ENCODE data around the gene DIP2C. TPM values are rescaled to one million over a fixed set of nuclear protein-coding genes. Genes with fewer than 3 reads are reported as not detected.

Gene DIP2C
- total RNA-seq, 1 donor from 2014 or later: 10.1 TPM

DNA sequence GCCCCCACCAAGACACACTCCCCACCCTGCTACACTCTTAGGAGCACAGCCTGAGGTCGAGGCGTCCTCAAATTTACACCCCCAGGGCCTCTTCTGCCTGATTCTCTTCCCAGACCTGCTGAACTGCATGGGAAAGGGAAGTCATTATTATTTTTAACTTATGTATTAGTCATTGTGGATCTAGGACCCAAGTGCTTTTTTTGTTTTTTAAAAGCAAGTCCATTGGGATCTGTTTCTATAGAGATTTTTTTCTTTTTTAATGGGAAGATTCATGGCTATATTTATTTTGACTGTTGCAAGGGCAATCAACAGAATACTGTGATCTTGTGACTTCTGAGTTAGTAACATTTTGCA, 350.5 kb downstream of the DIP2C start:
- H3K79me2 ChIP-seq (ENCODE audit: low read depth): no peaks in the 10 kb centered on the region
- Mint-ChIP-seq H3K4me1 (no peaks in the 10 kb centered on the region), H3K27ac (peak overlapping the region; percentile 33), H3K9me3 (no peaks in the 10 kb centered on the region), H3K36me3 (peaks cover 24% of the 10 kb centered on the region), H3K27me3 (ENCODE audit: insufficient read depth, low read depth) (peaks cover 5% of the 10 kb centered on the region), H3K4me3 (no peak overlapping the region)
- no peak for DNase-seq (ENCODE audit: low spot score)
- H4K20me1 ChIP-seq (ENCODE audit: low read depth): no peaks in the 10 kb centered on the region
- H3K4me3 ChIP-seq: no peak overlapping the region
- H2AFZ ChIP-seq (replicated peaks): no peak overlapping the region
- H3F3A ChIP-seq (ENCODE audit: low read depth): peaks cover 3% of the 10 kb centered on the region
- H3K36me3 ChIP-seq: no peaks in the 10 kb centered on the region
- H3K9ac ChIP-seq: no peak overlapping the region
- no peaks in the 10 kb centered on the region for H3K4me1 ChIP-seq
- H3K4me2 ChIP-seq: no peak overlapping the region
- no peak overlapping the region for H3K27ac ChIP-seq
- TF ChIP-seq, protein P1, sequence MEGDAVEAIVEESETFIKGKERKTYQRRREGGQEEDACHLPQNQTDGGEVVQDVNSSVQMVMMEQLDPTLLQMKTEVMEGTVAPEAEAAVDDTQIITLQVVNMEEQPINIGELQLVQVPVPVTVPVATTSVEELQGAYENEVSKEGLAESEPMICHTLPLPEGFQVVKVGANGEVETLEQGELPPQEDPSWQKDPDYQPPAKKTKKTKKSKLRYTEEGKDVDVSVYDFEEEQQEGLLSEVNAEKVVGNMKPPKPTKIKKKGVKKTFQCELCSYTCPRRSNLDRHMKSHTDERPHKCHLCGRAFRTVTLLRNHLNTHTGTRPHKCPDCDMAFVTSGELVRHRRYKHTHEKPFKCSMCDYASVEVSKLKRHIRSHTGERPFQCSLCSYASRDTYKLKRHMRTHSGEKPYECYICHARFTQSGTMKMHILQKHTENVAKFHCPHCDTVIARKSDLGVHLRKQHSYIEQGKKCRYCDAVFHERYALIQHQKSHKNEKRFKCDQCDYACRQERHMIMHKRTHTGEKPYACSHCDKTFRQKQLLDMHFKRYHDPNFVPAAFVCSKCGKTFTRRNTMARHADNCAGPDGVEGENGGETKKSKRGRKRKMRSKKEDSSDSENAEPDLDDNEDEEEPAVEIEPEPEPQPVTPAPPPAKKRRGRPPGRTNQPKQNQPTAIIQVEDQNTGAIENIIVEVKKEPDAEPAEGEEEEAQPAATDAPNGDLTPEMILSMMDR (IDR thresholded peaks at IDR 0.05): no peak
- TF ChIP-seq EZH2phosphoT487 (IDR thresholded peaks at IDR 0.05) (no peak), EZH2 (IDR thresholded peaks at IDR 0.05) (no peak)
- H3K9me3 ChIP-seq (ENCODE audit: low read depth): no peaks in the 10 kb centered on the region
- H3K27me3 ChIP-seq: no peaks in the 10 kb centered on the region

DNA sequence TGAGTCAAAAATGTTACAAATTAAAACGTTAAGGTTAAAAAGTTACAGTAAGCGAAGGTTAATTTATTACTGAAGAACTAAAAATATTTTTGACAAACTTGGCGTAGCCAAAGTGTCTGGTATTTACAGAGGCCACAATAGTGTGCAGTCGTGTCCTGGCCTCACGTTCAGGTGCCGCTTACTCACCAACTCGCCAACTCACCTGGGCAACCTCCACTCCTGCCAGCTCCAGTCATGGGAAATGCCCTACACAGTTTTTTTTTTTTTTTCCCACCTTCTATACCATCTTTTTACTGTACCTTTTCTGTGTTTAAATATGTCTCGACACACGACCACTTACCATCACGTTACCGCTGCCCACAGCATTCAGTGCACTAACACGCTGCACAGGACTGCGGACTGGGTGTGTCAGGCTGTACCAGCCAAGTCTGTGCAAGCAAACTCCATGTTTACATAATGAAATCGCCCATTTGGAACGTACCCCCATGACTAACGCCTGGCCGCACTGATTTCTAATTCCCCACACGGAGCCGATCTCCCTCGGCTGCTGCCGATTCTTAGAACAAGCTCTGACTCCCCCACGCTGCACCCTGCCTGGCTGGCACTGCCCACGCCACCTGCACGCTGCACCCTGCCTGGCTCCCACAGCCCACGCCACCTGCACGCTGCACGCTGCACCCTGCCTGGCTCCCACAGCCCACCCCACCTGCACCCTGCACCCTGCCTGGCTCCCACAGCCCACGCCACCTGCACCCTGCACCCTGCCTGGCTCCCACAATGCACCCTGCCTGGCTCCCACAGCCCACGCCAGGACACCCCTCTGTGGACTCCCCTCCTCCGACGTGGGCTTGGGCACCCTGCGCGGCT, 351.1 kb downstream of the DIP2C start:
- Histone ChIP-seq H3K9ac (no peak overlapping the region), H3K4me1 (no peaks in the 10 kb centered on the region), H3K79me2 (ENCODE audit: low read depth) (no peaks in the 10 kb centered on the region), H3K9me3 (ENCODE audit: low read depth) (no peaks in the 10 kb centered on the region), H3K4me3 (no peak overlapping the region), H2AFZ (replicated peaks) (no peak overlapping the region), H4K20me1 (ENCODE audit: low read depth) (no peaks in the 10 kb centered on the region), H3K27me3 (no peaks in the 10 kb centered on the region), H3K36me3 (no peaks in the 10 kb centered on the region), H3F3A (ENCODE audit: low read depth) (peaks cover 3% of the 10 kb centered on the region), H3K27ac (no peak overlapping the region), H3K4me2 (no peak overlapping the region)
- H3K9me3 Mint-ChIP-seq: no peaks in the 10 kb centered on the region
- H3K27me3 Mint-ChIP-seq (ENCODE audit: insufficient read depth, low read depth): peaks cover 5% of the 10 kb centered on the region
- peaks cover 24% of the 10 kb centered on the region for H3K36me3 Mint-ChIP-seq
- TF ChIP-seq EZH2phosphoT487 (IDR thresholded peaks at IDR 0.05) (no peak), EZH2 (IDR thresholded peaks at IDR 0.05) (no peak)
- TF ChIP-seq, protein P1 (IDR thresholded peaks at IDR 0.05): no peak
- DNase-seq (ENCODE audit: low spot score): no peak
- peak overlapping the region; percentile 33 for H3K27ac Mint-ChIP-seq
- no peaks in the 10 kb centered on the region for H3K4me1 Mint-ChIP-seq
- no peak overlapping the region for H3K4me3 Mint-ChIP-seq

GRCh38 chr10:336247-336646, 353.2 kb downstream of the DIP2C start:
- Mint-ChIP-seq H3K4me3 (no peak overlapping the region), H3K27me3 (ENCODE audit: insufficient read depth, low read depth) (peaks cover 5% of the 10 kb centered on the region), H3K4me1 (no peaks in the 10 kb centered on the region), H3K9me3 (no peaks in the 10 kb centered on the region), H3K27ac (no peak overlapping the region), H3K36me3 (peaks cover 24% of the 10 kb centered on the region)
- no peak for TF ChIP-seq EZH2 (IDR thresholded peaks at IDR 0.05)
- no peak for TF ChIP-seq EZH2phosphoT487 (IDR thresholded peaks at IDR 0.05)
- TF ChIP-seq, protein P1 (IDR thresholded peaks at IDR 0.05): no peak
- no peak overlapping the region for H3K4me2 ChIP-seq
- no peak overlapping the region for H3K4me3 ChIP-seq
- no peaks in the 10 kb centered on the region for H4K20me1 ChIP-seq (ENCODE audit: low read depth)
- H3K27me3 ChIP-seq: no peaks in the 10 kb centered on the region
- H2AFZ ChIP-seq (replicated peaks): no peak overlapping the region
- H3F3A ChIP-seq (ENCODE audit: low read depth): peaks cover 3% of the 10 kb centered on the region
- H3K79me2 ChIP-seq (ENCODE audit: low read depth): no peaks in the 10 kb centered on the region
- H3K9me3 ChIP-seq (ENCODE audit: low read depth): no peaks in the 10 kb centered on the region
- no peak for DNase-seq (ENCODE audit: low spot score)
- no peaks in the 10 kb centered on the region for H3K36me3 ChIP-seq
- no peak overlapping the region for H3K9ac ChIP-seq
- no peak overlapping the region for H3K27ac ChIP-seq
- H3K4me1 ChIP-seq: no peaks in the 10 kb centered on the region

Measured in neural progenitor cell (in vitro differentiated cells).